SU-DHL-6 (cell line): Measurements from ENCODE around the gene NAA10.

Source experiments
- H2AFZ ChIP-seq: fragments of 200-600 bp; sonication (generic); 2 replicates; pipeline ENCODE4 v1.6.1; 2014; ENCODE audit warnings: low read depth, mild to moderate bottlenecking, moderate library complexity, mixed read lengths, antibody characterized with exemption, low read length; ENCODE audit not compliant: severe bottlenecking
- H3F3A ChIP-seq: fragments of 200-600 bp; shearing (Covaris generic); 2 replicates; pipeline ENCODE4 v1.6.0; 2016; ENCODE audit warnings: antibody characterized with exemption, mild to moderate bottlenecking; ENCODE audit not compliant: insufficient read depth
- H3K27ac ChIP-seq: fragments of 200-600 bp; sonication (generic); 2 replicates; pipeline ENCODE4 v1.5.1; 2016; ENCODE audit warnings: low read depth, mild to moderate bottlenecking, low read length, moderate library complexity, mixed read lengths
- H3K27me3 ChIP-seq: fragments of 200-600 bp; sonication (generic), shearing (Covaris generic); 2 replicates; pipeline ENCODE4 v1.6.0; 2014; ENCODE audit warnings: mild to moderate bottlenecking, low read length
- H3K36me3 ChIP-seq: fragments of 200-600 bp; sonication (generic); 2 replicates; pipeline ENCODE4 v1.6.1; 2014; ENCODE audit warnings: mild to moderate bottlenecking, low read length, mixed read lengths
- H3K4me2 ChIP-seq: fragments of 300-600, 200-600 bp; shearing (Covaris generic), sonication (generic); 2 replicates; pipeline ENCODE4 v1.6.0; 2014; ENCODE audit warnings: low read length, low read depth, mild to moderate bottlenecking; ENCODE audit not compliant: poor library complexity, severe bottlenecking
- H3K4me3 ChIP-seq: fragments of 200-600 bp; sonication (generic); 2 replicates; pipeline ENCODE4 v1.5.1; 2014; ENCODE audit warnings: antibody characterized with exemption, low read length, mild to moderate bottlenecking, mixed read lengths; ENCODE audit not compliant: insufficient read depth, poor library complexity, severe bottlenecking
- H3K79me2 ChIP-seq: fragments of 200-600 bp; sonication (generic); 2 replicates; pipeline ENCODE4 v1.6.1; 2014; ENCODE audit warnings: mild to moderate bottlenecking, low read length, moderate library complexity; ENCODE audit not compliant: insufficient read depth
- H3K9ac ChIP-seq: fragments of 200-600 bp; sonication (generic); 2 replicates; pipeline ENCODE4 v1.7.0; 2014; ENCODE audit warnings: mild to moderate bottlenecking, low read length
- H3K9me2 ChIP-seq: fragments of 200-600 bp; sonication (generic); replicated peaks from 2 replicates; pipeline ENCODE4 v1.6.1; 2014; ENCODE audit warnings: low read length; ENCODE audit not compliant: insufficient read depth
- H3K9me3 ChIP-seq: fragments of 200-600 bp; sonication (generic); 2 replicates; pipeline ENCODE4 v1.6.1; 2014; ENCODE audit warnings: low read length, mixed read lengths; ENCODE audit not compliant: insufficient read depth
- H4K20me1 ChIP-seq: fragments of 200-600 bp; sonication (generic); 2 replicates; pipeline ENCODE4 v1.6.1; 2014; ENCODE audit warnings: low read depth, mild to moderate bottlenecking, antibody characterized with exemption, low read length, moderate library complexity, mixed read lengths
- EZH2phosphoT487 ChIP-seq: fragments of 200-600 bp; sonication (generic), shearing (Covaris generic); conservative IDR thresholded peaks from 2 replicates; pipeline ENCODE4 v1.6.1; 2018; ENCODE audit warnings: mild to moderate bottlenecking, antibody characterized with exemption, low read length, moderate library complexity, mixed read lengths
- TF ChIP-seq, protein P1 (sequence below): fragments of 200-600 bp; sonication (generic); IDR thresholded peaks from one replicate; pipeline ENCODE4 v1.5.1; 2017; ENCODE audit warnings: antibody characterized with exemption, mild to moderate bottlenecking, low read length, moderate library complexity; ENCODE audit not compliant: insufficient read depth, poor library complexity, severe bottlenecking

The NAA10 gene

DNA sequence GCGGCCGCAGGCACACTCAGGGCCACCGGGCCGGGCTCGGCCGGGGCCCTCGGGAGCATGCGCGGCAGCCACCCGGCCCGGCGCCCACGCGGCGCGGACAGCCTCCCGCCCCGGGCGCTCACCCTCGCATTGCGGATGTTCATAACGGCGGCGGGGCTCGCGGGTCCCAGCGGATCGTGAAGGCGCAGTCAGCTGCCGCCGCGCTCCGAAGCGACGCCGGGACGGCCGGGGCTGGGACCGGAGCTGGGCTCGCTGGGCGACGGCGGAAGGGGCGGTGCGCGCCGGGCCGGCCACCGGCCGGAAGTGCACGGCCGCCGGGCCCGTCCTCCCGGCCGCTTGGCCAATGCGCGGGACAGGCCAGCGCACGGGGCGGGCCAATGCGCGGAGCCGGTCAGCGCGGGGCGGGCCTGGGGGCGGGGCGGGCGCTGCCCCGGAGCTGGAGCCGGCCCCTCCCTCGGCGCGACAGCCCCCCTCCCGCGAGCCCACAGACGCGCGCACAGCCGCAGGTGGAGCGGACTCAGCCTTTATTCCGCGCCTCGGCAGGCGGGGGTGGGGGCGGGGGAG, at the start of gene NAA10:
TSS of gene NAA10 (minus strand) at position 276 of the 564 bp plus-strand sequence. CDS start at position 143, 133 bp downstream.
- Histone ChIP-seq H2AFZ (peak within 1 kb of the TSS; percentile 85), H3F3A (0 out of 2 replicates have a peak, but pooled peaks cover 5% of the 10 kb centered on the region), H3K79me2 (peaks cover 19% of the 10 kb centered on the region), H3K9ac (peak within 1 kb of the TSS; percentile 96), H3K4me3 (peak within 1 kb of the TSS; percentile 84), H3K9me3 (no peaks in the 10 kb centered on the region), H3K27ac (peak within 1 kb of the TSS; percentile 51), H3K4me2 (peak within 1 kb of the TSS; percentile 93), H3K36me3 (no peaks in the 10 kb centered on the region), H3K9me2 (no peaks in the 10 kb centered on the region), H4K20me1 (no peaks in the 10 kb centered on the region), H3K27me3 (no peaks in the 10 kb centered on the region)
- TF ChIP-seq, protein P1, sequence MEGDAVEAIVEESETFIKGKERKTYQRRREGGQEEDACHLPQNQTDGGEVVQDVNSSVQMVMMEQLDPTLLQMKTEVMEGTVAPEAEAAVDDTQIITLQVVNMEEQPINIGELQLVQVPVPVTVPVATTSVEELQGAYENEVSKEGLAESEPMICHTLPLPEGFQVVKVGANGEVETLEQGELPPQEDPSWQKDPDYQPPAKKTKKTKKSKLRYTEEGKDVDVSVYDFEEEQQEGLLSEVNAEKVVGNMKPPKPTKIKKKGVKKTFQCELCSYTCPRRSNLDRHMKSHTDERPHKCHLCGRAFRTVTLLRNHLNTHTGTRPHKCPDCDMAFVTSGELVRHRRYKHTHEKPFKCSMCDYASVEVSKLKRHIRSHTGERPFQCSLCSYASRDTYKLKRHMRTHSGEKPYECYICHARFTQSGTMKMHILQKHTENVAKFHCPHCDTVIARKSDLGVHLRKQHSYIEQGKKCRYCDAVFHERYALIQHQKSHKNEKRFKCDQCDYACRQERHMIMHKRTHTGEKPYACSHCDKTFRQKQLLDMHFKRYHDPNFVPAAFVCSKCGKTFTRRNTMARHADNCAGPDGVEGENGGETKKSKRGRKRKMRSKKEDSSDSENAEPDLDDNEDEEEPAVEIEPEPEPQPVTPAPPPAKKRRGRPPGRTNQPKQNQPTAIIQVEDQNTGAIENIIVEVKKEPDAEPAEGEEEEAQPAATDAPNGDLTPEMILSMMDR, result no peak
- no peak for TF ChIP-seq EZH2phosphoT487

DNA sequence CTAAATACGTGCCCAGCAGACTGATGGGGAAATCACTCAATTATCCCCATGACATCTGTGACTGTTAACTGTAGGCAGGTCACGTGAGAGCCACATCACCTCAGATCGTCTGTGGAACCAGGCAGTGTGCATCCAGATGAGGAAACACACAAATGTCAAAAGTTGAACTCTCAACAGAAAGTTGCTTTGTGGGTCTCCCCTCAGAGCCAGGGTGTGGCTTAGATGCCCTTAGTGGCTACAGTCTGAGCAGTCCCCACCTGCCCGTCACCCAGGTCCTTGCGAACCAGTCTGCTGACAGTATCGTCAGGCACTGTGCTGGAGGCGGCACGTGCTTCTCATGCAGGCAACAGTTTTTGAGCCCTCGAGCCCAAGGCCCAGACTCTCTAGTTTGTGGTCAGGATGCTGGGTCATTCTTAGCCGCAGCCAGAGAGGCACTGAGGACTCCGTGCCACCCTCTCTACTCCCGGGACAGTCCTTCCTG, 48.5 kb upstream of the NAA10 start:
- Histone ChIP-seq H3K9me3 (no peaks in the 10 kb centered on the region), H3K27me3 (no peaks in the 10 kb centered on the region), H3K4me2 (no peak overlapping the region), H3K79me2 (no peaks in the 10 kb centered on the region), H3K9ac (no peak overlapping the region), H3K36me3 (no peaks in the 10 kb centered on the region), H3F3A (no peaks in the 10 kb centered on the region), H3K4me3 (no peak overlapping the region), H3K27ac (no peak overlapping the region), H4K20me1 (no peaks in the 10 kb centered on the region), H2AFZ (no peak overlapping the region), H3K9me2 (no peaks in the 10 kb centered on the region)
- TF ChIP-seq EZH2phosphoT487, result no peak
- TF ChIP-seq, protein P1, result no peak

DNA sequence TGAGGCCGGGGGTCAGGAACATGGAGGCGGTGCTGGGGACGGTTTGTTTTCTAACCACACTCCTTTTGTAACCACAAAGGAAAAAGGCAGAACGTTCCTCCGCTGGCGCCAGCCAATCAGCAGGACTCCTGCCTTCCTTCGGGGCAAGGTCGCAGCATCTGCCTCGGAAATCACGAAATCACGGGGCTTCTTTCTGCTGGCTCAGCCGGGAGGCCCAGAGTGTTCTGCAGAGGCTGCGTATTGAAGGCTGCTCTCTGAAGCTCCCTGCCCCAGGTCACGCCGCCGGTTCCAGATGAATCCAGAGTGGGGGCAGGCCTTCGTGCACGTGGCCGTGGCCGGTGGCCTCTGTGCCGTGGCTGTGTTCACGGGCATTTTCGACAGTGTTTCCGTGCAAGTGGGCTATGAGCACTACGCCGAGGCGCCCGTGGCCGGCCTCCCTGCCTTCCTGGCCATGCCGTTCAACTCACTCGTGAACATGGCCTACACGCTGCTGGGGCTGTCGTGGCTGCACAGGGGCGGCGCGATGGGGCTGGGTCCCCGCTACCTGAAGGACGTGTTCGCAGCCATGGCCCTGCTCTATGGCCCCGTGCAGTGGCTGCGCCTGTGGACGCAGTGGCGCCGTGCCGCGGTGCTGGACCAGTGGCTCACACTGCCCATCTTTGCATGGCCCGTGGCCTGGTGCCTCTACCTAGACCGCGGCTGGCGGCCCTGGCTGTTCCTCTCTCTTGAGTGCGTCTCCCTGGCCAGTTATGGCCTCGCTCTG, 47.1 kb upstream of the NAA10 start:
- Histone ChIP-seq H3K27me3 (no peaks in the 10 kb centered on the region), H3K4me2 (no peak overlapping the region), H3K36me3 (no peaks in the 10 kb centered on the region), H4K20me1 (no peaks in the 10 kb centered on the region), H3K9me3 (no peaks in the 10 kb centered on the region), H3K4me3 (no peak overlapping the region), H3K9me2 (no peaks in the 10 kb centered on the region), H3K27ac (no peak overlapping the region), H3K9ac (no peak overlapping the region), H3F3A (no peaks in the 10 kb centered on the region), H2AFZ (no peak overlapping the region), H3K79me2 (no peaks in the 10 kb centered on the region)
- TF ChIP-seq EZH2phosphoT487, result no peak
- TF ChIP-seq, protein P1, result no peak
